ENCODE measurements around the gene PCSK6.

PCSK6 gene

DNA sequence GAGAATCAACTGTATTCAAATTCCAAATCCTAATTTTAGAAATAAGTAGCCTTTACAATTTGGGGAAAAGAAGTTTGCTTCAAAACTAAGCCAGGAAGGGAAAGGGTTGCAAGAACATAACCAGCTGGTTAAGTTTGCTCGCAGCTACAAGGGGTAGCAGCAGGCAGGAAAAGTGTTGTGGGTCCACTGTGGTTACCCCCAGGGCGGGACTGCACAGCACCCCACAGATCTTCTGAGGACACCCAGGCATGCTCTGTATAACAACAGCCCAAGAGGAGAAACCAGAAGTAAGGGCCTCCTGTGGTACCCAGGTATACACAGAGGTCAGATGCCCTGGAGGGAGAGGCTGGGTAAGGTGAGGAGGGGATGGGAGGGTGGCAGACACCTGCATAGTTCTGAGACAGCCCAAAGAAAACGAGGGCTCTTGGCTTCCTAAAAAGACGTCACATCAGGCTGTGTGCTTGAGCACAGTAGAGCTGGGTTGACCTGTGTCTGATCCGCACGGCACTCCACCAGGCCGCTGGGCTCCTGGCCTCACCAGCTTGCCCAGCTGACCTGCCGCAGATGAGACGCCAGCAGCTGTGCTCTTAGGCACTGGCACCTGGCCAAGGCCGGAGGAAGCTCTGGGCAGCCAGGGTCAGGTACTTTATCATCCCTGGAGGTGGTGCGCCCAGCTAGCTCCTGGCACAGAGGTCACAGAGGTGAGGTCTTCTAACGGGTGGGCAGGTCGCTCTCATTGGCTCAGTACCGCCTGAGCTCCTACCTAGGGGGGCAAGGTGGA, 112.7 kb downstream of the PCSK6 start:
- TF ChIP-seq, protein P1, sequence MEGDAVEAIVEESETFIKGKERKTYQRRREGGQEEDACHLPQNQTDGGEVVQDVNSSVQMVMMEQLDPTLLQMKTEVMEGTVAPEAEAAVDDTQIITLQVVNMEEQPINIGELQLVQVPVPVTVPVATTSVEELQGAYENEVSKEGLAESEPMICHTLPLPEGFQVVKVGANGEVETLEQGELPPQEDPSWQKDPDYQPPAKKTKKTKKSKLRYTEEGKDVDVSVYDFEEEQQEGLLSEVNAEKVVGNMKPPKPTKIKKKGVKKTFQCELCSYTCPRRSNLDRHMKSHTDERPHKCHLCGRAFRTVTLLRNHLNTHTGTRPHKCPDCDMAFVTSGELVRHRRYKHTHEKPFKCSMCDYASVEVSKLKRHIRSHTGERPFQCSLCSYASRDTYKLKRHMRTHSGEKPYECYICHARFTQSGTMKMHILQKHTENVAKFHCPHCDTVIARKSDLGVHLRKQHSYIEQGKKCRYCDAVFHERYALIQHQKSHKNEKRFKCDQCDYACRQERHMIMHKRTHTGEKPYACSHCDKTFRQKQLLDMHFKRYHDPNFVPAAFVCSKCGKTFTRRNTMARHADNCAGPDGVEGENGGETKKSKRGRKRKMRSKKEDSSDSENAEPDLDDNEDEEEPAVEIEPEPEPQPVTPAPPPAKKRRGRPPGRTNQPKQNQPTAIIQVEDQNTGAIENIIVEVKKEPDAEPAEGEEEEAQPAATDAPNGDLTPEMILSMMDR (IDR thresholded peaks at IDR 0.05): no peak

DNA sequence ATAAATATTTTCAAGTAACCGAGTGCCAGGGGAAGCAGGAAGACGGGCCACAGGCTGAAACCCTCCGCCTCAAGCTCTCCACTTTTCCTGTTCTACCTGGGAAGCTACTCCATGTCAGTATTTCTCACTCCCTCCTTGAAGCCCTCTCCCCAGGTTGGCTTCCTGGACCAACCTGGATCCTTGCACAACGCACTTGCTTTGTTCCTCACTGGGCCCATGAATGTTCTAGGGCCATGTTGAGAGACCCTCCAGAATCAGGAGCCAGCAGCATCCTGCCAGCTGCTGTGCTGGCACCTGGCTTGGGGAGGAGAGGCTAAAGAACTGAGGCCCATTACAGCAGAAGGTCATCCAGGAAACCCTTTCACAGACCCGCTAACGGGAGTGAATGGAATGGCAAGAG, 115.2 kb downstream of the PCSK6 start:
- TF ChIP-seq, protein P1 (IDR thresholded peaks at IDR 0.05): no peak

- TF ChIP-seq, protein P1 (IDR thresholded peaks at IDR 0.05): no peak
Measured at GRCh38 chr15:101373577-101373976, 115.9 kb downstream of the PCSK6 start.

- TF ChIP-seq, protein P1 (IDR thresholded peaks at IDR 0.05): no peak
Measured at GRCh38 chr15:101372960-101373525, 116.5 kb downstream of the PCSK6 start.

DNA sequence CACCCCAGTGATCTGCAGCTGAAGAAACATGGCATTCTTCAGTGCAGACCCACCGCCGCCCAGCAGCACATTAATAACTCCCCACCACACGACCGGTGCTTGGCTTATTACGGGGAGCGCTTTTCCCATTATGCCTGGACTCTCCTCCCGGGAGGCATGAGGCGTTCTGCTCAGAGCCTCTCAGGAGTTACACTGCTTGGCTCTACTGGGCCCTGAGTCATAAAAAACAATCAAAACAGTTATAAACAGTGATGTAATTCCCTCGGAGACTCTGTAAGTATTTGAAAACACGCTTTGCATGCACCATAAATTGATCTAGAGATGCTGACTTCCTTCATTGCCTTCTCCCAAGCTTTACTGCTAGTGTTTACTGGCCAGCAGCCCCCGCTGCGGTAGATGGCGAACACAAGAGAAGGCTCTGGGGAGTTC, 117.3 kb downstream of the PCSK6 start:
- TF ChIP-seq, protein P1 (IDR thresholded peaks at IDR 0.05): no peak

GRCh38 chr15:101371519-101371918, 118.0 kb downstream of the PCSK6 start:
- TF ChIP-seq, protein P1 (IDR thresholded peaks at IDR 0.05): no peak

GRCh38 chr15:101371081-101371480, 118.4 kb downstream of the PCSK6 start:
- TF ChIP-seq, protein P1 (IDR thresholded peaks at IDR 0.05): no peak

All from LNCAP (cell line).